Endothelial cell of umbilical vein (primary cell): ENCODE measurements around the gene DAPK2. TPM values are rescaled to one million over a fixed set of nuclear protein-coding genes. Genes with fewer than 3 reads are reported as not detected.

Experiments
- BruUV-seq: library from RNA; stranded (reverse); fragments of 400-500 nt; replicated peaks from 2 replicates; lab custom pipeline; 2021; lab: Mats Ljungman, UMichigan
- CTCF ChIA-PET: fragments of 300-600, 350-600 bp; sonication (Branson Sonifier 250); formaldehyde crosslinking; loops from one replicate; lab custom pipeline; 2021; ENCODE audit warnings: antibody characterized with exemption, inconsistent platforms; lab: Charles Lee
- POLR2A ChIA-PET: fragments of 300-600, 350-600 bp; sonication (Branson Sonifier 250); formaldehyde crosslinking; loops from one replicate; lab custom pipeline; 2021; ENCODE audit warnings: antibody characterized with exemption, inconsistent platforms; lab: Charles Lee
- DNase-seq: peaks from one replicate; pipeline ENCODE4 v3.0.0-alpha.2; 2011; ENCODE audit warnings: low read depth, low spot score
- FAIRE-seq: peaks from 2 replicates; lab custom pipeline; 2011; peaks lifted over from hg19 to GRCh38; lab: Jason Lieb, UNC
- H2AFZ ChIP-seq: 2 replicates; pipeline ENCODE4 v1.6.0; 2012; ENCODE audit warnings: low read depth, low read length, control low read depth, inconsistent platforms
- H3K27ac ChIP-seq: 2 replicates; pipeline ENCODE4 v1.5.1; 2011; ENCODE audit warnings: low read depth, mild to moderate bottlenecking, control low read depth, low read length, moderate library complexity; ENCODE audit not compliant: insufficient read depth
- H3K27me3 ChIP-seq, 2 experiments: 2 replicates each; pipeline versions ENCODE4 v1.6.0 to v1.6.1; 2011; ENCODE audit warnings: low read length in 2 of 2, mixed read lengths in 1 of 2; ENCODE audit not compliant: control insufficient read depth in 2 of 2, insufficient read depth in 2 of 2
- H3K36me3 ChIP-seq, 2 experiments: 2 replicates in 1 of 2; 3 replicates in 1 of 2; pipeline ENCODE4 v1.5.1; 2011; ENCODE audit warnings: low read length in 2 of 2, mild to moderate bottlenecking in 1 of 2, moderate library complexity in 1 of 2; ENCODE audit not compliant: control insufficient read depth in 2 of 2, insufficient read depth in 2 of 2; ENCODE audit errors: extremely low read depth in 1 of 2
- H3K4me1 ChIP-seq: 3 replicates; pipeline ENCODE4 v1.5.1; 2011; ENCODE audit warnings: mild to moderate bottlenecking, low read length; ENCODE audit not compliant: control insufficient read depth, insufficient read depth; ENCODE audit errors: extremely low read depth
- H3K4me2 ChIP-seq: 2 replicates; pipeline ENCODE4 v1.6.1; 2011; ENCODE audit warnings: low read length, control low read depth, mixed read lengths; ENCODE audit not compliant: insufficient read depth
- H3K4me3 ChIP-seq, 3 experiments: fragments of 200-600 bp in 1 of 3; sonication (generic), shearing (Covaris generic) in 1 of 3; replicated peaks in 1 of 3; 2 replicates each; pipeline ENCODE4 v1.5.1; 2011 to 2016; ENCODE audit warnings: control low read depth in 3 of 3, low read length in 3 of 3, mild to moderate bottlenecking in 2 of 3, inconsistent platforms in 1 of 3, low read depth in 1 of 3, moderate library complexity in 1 of 3; ENCODE audit not compliant: insufficient read depth in 1 of 3
- H3K79me2 ChIP-seq: 2 replicates; pipeline ENCODE4 v1.6.0; 2012; ENCODE audit warnings: low read length, inconsistent platforms; ENCODE audit not compliant: control insufficient read depth, insufficient read depth
- H3K9ac ChIP-seq: replicated peaks from 2 replicates; pipeline ENCODE3; 2011; ENCODE audit warnings: low read length, control low read depth; ENCODE audit not compliant: insufficient read depth; ENCODE audit errors: extremely low read depth
- H3K9me1 ChIP-seq: replicated peaks from 3 replicates; pipeline ENCODE4 v1.6.0; 2011; ENCODE audit warnings: mild to moderate bottlenecking, low read length; ENCODE audit not compliant: control insufficient read depth, insufficient read depth; ENCODE audit errors: extremely low read depth
- H3K9me3 ChIP-seq: replicated peaks from 2 replicates; pipeline ENCODE4 v1.5.1; 2012; ENCODE audit warnings: low read length, inconsistent platforms; ENCODE audit not compliant: control insufficient read depth, insufficient read depth
- H4K20me1 ChIP-seq: replicated peaks from 2 replicates; pipeline ENCODE3; 2011; ENCODE audit warnings: mild to moderate bottlenecking, low read length; ENCODE audit not compliant: control insufficient read depth, insufficient read depth; ENCODE audit errors: extremely low read depth
- CTCF ChIP-seq, 2 donors: IDR thresholded peaks; 1 replicate in 1 of 2; 2 replicates in 1 of 2; pipeline ENCODE4 v1.5.1; 2011; ENCODE audit warnings: low read length in 2 of 2, mild to moderate bottlenecking in 2 of 2, moderate library complexity in 2 of 2, control low read depth in 1 of 2, inconsistent platforms in 1 of 2, low read depth in 1 of 2; ENCODE audit not compliant: insufficient read depth in 1 of 2; ENCODE audit errors: extremely low read depth in 1 of 2
- EZH2 ChIP-seq: IDR thresholded peaks from 2 replicates; pipeline ENCODE4 v1.6.1; 2012; ENCODE audit warnings: borderline replicate concordance, low read depth, mild to moderate bottlenecking, moderate library complexity, low read length, inconsistent platforms; ENCODE audit not compliant: severe bottlenecking
- FOS ChIP-seq: IDR thresholded peaks from 2 replicates; pipeline ENCODE4 v1.6.1; 2011; ENCODE audit warnings: mild to moderate bottlenecking, low read length, moderate library complexity, borderline replicate concordance; ENCODE audit not compliant: insufficient read depth
- GATA2 ChIP-seq: IDR thresholded peaks from 2 replicates; pipeline ENCODE4 v1.7.0; 2011; ENCODE audit warnings: low read depth, mild to moderate bottlenecking, moderate library complexity, mixed read lengths, low read length; ENCODE audit not compliant: insufficient read length, insufficient read depth
- JUN ChIP-seq: IDR thresholded peaks from 2 replicates; pipeline ENCODE4 v1.6.1; 2011; ENCODE audit warnings: borderline replicate concordance, low read depth; ENCODE audit not compliant: insufficient read length, insufficient read depth
- MAX ChIP-seq: IDR thresholded peaks from 2 replicates; pipeline ENCODE4 v1.6.1; 2011; ENCODE audit not compliant: insufficient read depth, insufficient read length
- MYC ChIP-seq: IDR thresholded peaks from one replicate; pipeline ENCODE4 v1.6.1; 2011; ENCODE audit warnings: mild to moderate bottlenecking, low read depth, low read length
- POLR2A ChIP-seq: IDR thresholded peaks from 2 replicates; pipeline ENCODE4 v1.6.1; 2012; ENCODE audit warnings: low read depth, mild to moderate bottlenecking, control low read depth, low read length
- POLR2AphosphoS5 ChIP-seq: IDR thresholded peaks from 2 replicates; pipeline ENCODE4 v1.6.1; 2012; ENCODE audit warnings: low read depth, mild to moderate bottlenecking, control low read depth, low read length, moderate library complexity; ENCODE audit not compliant: insufficient read depth
- dilution Hi-C: fragments of 300-500 bp; cut with MboI; formaldehyde crosslinking; loops from one replicate; pipeline ENCODE4 v1.15.0; 2019; ENCODE audit warnings: low sequenced_read_pairs; ENCODE audit not compliant: extremely low pct_ligation_motif_present
- intact Hi-C: fragments of 100-400 bp; cut with micrococcal nuclease; formaldehyde crosslinking; loops from one replicate; pipeline ENCODE4 v1.10.0; 2022
- polyA plus RNA-seq, 4 experiments: library from polyadenylated mRNA; depleted of rRNA in 3 of 4; stranded (reverse) in 3 of 4; unstranded in 1 of 4; fragments of >200 nt; gene quantifications; 2 replicates each; pipeline versions ENCODE4 v1.2.1 to v1.2.3, GENCODE V29; 2011 to 2012; ENCODE audit warnings: missing spikeins in 1 of 4
- total RNA-seq: library from RNA; stranded (reverse); gene quantifications from 2 replicates; pipeline ENCODE4 v1.2.3, GENCODE V29; 2021

The DAPK2 gene
- total and polyA plus RNA-seq, 2 donors (not counting 3 experiments of a cell fraction or from before 2014, with no cell fraction given) = 2.8 to 6.7 TPM

- Histone ChIP-seq H3K9me3 (no peaks in the 10 kb centered on the region), H2AFZ (no peak overlapping the region), H4K20me1 (no peaks in the 10 kb centered on the region), H3K9ac (no peak overlapping the region), H3K27me3 (no peaks in the 10 kb centered on the region), H3K27ac (no peak overlapping the region), H3K9me1 (no peaks in the 10 kb centered on the region), H3K4me2 (no peak overlapping the region), H3K79me2 (no peaks in the 10 kb centered on the region), H3K4me1 (peaks cover 7% of the 10 kb centered on the region), H3K36me3 (no peaks in the 10 kb centered on the region), H3K4me3 (no peak overlapping the region)
- DNase-seq (no peak), FAIRE-seq (no peak)
- no TSS peak for BruUV-seq
- intact Hi-C loops (loop anchor here (2.0 kb wide), 1 partner anchor 600 kb away; no protein-coding TSS in a partner anchor), dilution Hi-C loops (no loop called here)
- ChIA-PET CTCF (interaction anchor here (1.0 to 6.9 kb wide), 11 partner anchors 16 to 600 kb away, joined by 3 to 180 read pairs (median 5); no protein-coding TSS in a partner anchor), POLR2A (no interaction called here)
- TF ChIP-seq POLR2A (no peak), EZH2 (no peak), JUN (no peak), CTCF (IDR thresholded peaks at IDR 0.05; ENCODE audit: extremely low read depth in 1 of 2, insufficient read depth in 1 of 2, low read depth in 1 of 2, low read length in 2 of 2) (no peak)
Observed at GRCh38 chr15:64066451-64066850, 20.2 kb upstream of the DAPK2 start.

GRCh38 chr15:64060716-64061115 lies 14.4 kb upstream of the DAPK2 start:
- Histone ChIP-seq H3K27me3 (no peaks in the 10 kb centered on the region), H4K20me1 (no peaks in the 10 kb centered on the region), H3K4me1 (no peaks in the 10 kb centered on the region), H3K36me3 (no peaks in the 10 kb centered on the region), H3K79me2 (no peaks in the 10 kb centered on the region), H2AFZ (no peak overlapping the region), H3K9me1 (no peaks in the 10 kb centered on the region), H3K9ac (no peak overlapping the region), H3K4me2 (no peak overlapping the region), H3K9me3 (no peaks in the 10 kb centered on the region), H3K4me3 (no peak overlapping the region), H3K27ac (no peak overlapping the region)
- dilution Hi-C loops = no loop called here
- POLR2A ChIA-PET = no interaction called here
- FAIRE-seq = no peak
- no TSS peak for BruUV-seq
- CTCF ChIA-PET = no interaction called here
- DNase-seq = no peak
- TF ChIP-seq POLR2AphosphoS5 (no peak), FOS (no peak), MAX (no peak), GATA2 (no peak), MYC (no peak), JUN (no peak), EZH2 (no peak), POLR2A (no peak), CTCF (IDR thresholded peaks at IDR 0.05; ENCODE audit: extremely low read depth in 1 of 2, insufficient read depth in 1 of 2, low read depth in 1 of 2, low read length in 2 of 2) (no peak)
- intact Hi-C loops = no loop called here
